Memory B cell (primary cell): ENCODE data around the gene KIRREL3.

ENCODE experiments used
- ATAC-seq: fragments of 150-1000 bp; cut with Tn5 transposase; 2 replicates; pipeline ENCODE4 v1.10.0; 2021; ENCODE audit warnings: low read depth, mild to moderate bottlenecking, moderate library complexity
- DNase-seq, 2 donors: peaks; one replicate each; pipeline ENCODE4 v3.0.0; 2022; ENCODE audit warnings: low spot score in 2 of 2
- H3K27ac Mint-ChIP-seq: one replicate; pipeline ENCODE4 v1.8.0; 2022; ENCODE audit warnings: mild to moderate bottlenecking, moderate library complexity, mixed read lengths
- H3K27me3 Mint-ChIP-seq: one replicate; pipeline ENCODE4 v1.8.0; 2022; ENCODE audit warnings: mixed read lengths
- H3K36me3 Mint-ChIP-seq: one replicate; pipeline ENCODE4 v1.8.0; 2022; ENCODE audit warnings: mild to moderate bottlenecking, mixed read lengths
- H3K4me1 Mint-ChIP-seq: one replicate; pipeline ENCODE4 v1.8.0; 2022; ENCODE audit warnings: mixed read lengths
- H3K4me3 Mint-ChIP-seq: one replicate; pipeline ENCODE4 v1.8.0; 2022; ENCODE audit warnings: mild to moderate bottlenecking, moderate library complexity, mixed read lengths
- H3K9me3 Mint-ChIP-seq: one replicate; pipeline ENCODE4 v1.8.0; 2022; ENCODE audit warnings: mixed read lengths

KIRREL3 gene

GRCh38 chr11:126457817-126458216, 542.8 kb downstream of the KIRREL3 start:
- DNase-seq = no peak
- Mint-ChIP-seq H3K9me3 (no peaks in the 10 kb centered on the region), H3K4me3 (no peak overlapping the region), H3K27me3 (peaks cover 13% of the 10 kb centered on the region), H3K36me3 (no peaks in the 10 kb centered on the region), H3K27ac (no peak overlapping the region), H3K4me1 (peaks cover 2% of the 10 kb centered on the region)
- ATAC-seq = no peak

GRCh38 chr11:126456783-126457542, 543.6 kb downstream of the KIRREL3 start:
- Mint-ChIP-seq H3K27me3 (peaks cover 13% of the 10 kb centered on the region), H3K9me3 (no peaks in the 10 kb centered on the region), H3K27ac (no peak overlapping the region), H3K4me1 (peaks cover 2% of the 10 kb centered on the region), H3K36me3 (no peaks in the 10 kb centered on the region), H3K4me3 (no peak overlapping the region)
- no peak for ATAC-seq
- no peak for DNase-seq

- Mint-ChIP-seq H3K27me3 (peaks cover 13% of the 10 kb centered on the region), H3K4me1 (peaks cover 3% of the 10 kb centered on the region), H3K4me3 (no peak overlapping the region), H3K27ac (no peak overlapping the region), H3K36me3 (no peaks in the 10 kb centered on the region), H3K9me3 (no peaks in the 10 kb centered on the region)
- ATAC-seq (no peak), DNase-seq (no peak)
Measured at GRCh38 chr11:126456089-126456488, 544.5 kb downstream of the KIRREL3 start.

- Mint-ChIP-seq H3K27ac (no peak overlapping the region), H3K36me3 (no peaks in the 10 kb centered on the region), H3K4me1 (peaks cover 5% of the 10 kb centered on the region)
Measured at GRCh38 chr11:126452241-126453101, 548.1 kb downstream of the KIRREL3 start.

GRCh38 chr11:126451211-126451802, 549.3 kb downstream of the KIRREL3 start:
- DNase-seq (no peak), ATAC-seq (no peak)
- H3K9me3 Mint-ChIP-seq = peaks cover 4% of the 10 kb centered on the region
- H3K27ac Mint-ChIP-seq = no peak overlapping the region
- peaks cover 4% of the 10 kb centered on the region for H3K27me3 Mint-ChIP-seq
- H3K36me3 Mint-ChIP-seq = no peaks in the 10 kb centered on the region
- H3K4me1 Mint-ChIP-seq = peaks cover 5% of the 10 kb centered on the region
- no peak overlapping the region for H3K4me3 Mint-ChIP-seq

More at GRCh38 chr11:126452241-126453101, 548.1 kb downstream of the KIRREL3 start:
- DNase-seq (no peak), ATAC-seq (no peak)
- Mint-ChIP-seq H3K27me3 (peaks cover 4% of the 10 kb centered on the region), H3K9me3 (peaks cover 4% of the 10 kb centered on the region), H3K4me3 (no peak overlapping the region)

- Mint-ChIP-seq H3K36me3 (no peaks in the 10 kb centered on the region), H3K4me1 (peaks cover 5% of the 10 kb centered on the region), H3K27me3 (no peaks in the 10 kb centered on the region), H3K27ac (no peak overlapping the region), H3K9me3 (peaks cover 4% of the 10 kb centered on the region), H3K4me3 (no peak overlapping the region)
- ATAC-seq (no peak), DNase-seq (no peak)
Measured at GRCh38 chr11:126450806-126451205, 549.8 kb downstream of the KIRREL3 start.

- Mint-ChIP-seq H3K9me3 (peaks cover 4% of the 10 kb centered on the region), H3K4me3 (no peak overlapping the region), H3K36me3 (no peaks in the 10 kb centered on the region), H3K4me1 (peaks cover 5% of the 10 kb centered on the region), H3K27me3 (no peaks in the 10 kb centered on the region), H3K27ac (no peak overlapping the region)
- no peak for ATAC-seq
- no peak for DNase-seq
Measured at GRCh38 chr11:126450198-126450597, 550.4 kb downstream of the KIRREL3 start.

- Mint-ChIP-seq H3K27ac (no peak overlapping the region), H3K9me3 (peaks cover 4% of the 10 kb centered on the region), H3K4me3 (no peak overlapping the region), H3K4me1 (peaks cover 5% of the 10 kb centered on the region), H3K27me3 (no peaks in the 10 kb centered on the region), H3K36me3 (no peaks in the 10 kb centered on the region)
- ATAC-seq = no peak
- no peak for DNase-seq
Measured at GRCh38 chr11:126446581-126446980, 554.0 kb downstream of the KIRREL3 start.

- DNase-seq (no peak), ATAC-seq (no peak)
- H3K9me3 Mint-ChIP-seq = no peaks in the 10 kb centered on the region
- no peak overlapping the region for H3K4me3 Mint-ChIP-seq
- H3K27ac Mint-ChIP-seq = no peak overlapping the region
- H3K4me1 Mint-ChIP-seq = peaks cover 5% of the 10 kb centered on the region
- H3K27me3 Mint-ChIP-seq = peaks cover 2% of the 10 kb centered on the region
- no peaks in the 10 kb centered on the region for H3K36me3 Mint-ChIP-seq
Measured at GRCh38 chr11:126444072-126444471, 556.5 kb downstream of the KIRREL3 start.

- H3K9me3 Mint-ChIP-seq = no peaks in the 10 kb centered on the region
- H3K4me3 Mint-ChIP-seq = no peak overlapping the region
- H3K27me3 Mint-ChIP-seq = peaks cover 2% of the 10 kb centered on the region
- DNase-seq (no peak), ATAC-seq (no peak)
- H3K27ac Mint-ChIP-seq = no peak overlapping the region
- H3K36me3 Mint-ChIP-seq = no peaks in the 10 kb centered on the region
- H3K4me1 Mint-ChIP-seq = peaks cover 5% of the 10 kb centered on the region
Measured at GRCh38 chr11:126443120-126443519, 557.5 kb downstream of the KIRREL3 start.

- ATAC-seq (peak; percentile 64), DNase-seq (peak; percentile 77 to 82)
- peaks cover 2% of the 10 kb centered on the region for H3K27me3 Mint-ChIP-seq
- H3K9me3 Mint-ChIP-seq = no peaks in the 10 kb centered on the region
- H3K4me3 Mint-ChIP-seq = no peak overlapping the region
- H3K36me3 Mint-ChIP-seq = no peaks in the 10 kb centered on the region
- peaks cover 5% of the 10 kb centered on the region for H3K4me1 Mint-ChIP-seq
- H3K27ac Mint-ChIP-seq = no peak overlapping the region
Measured at GRCh38 chr11:126440792-126441514, 559.6 kb downstream of the KIRREL3 start.

- H3K4me3 Mint-ChIP-seq = no peak overlapping the region
- no peak for DNase-seq
Measured at GRCh38 chr11:126440276-126440675, 560.3 kb downstream of the KIRREL3 start.

GRCh38 chr11:126438691-126439090, 561.9 kb downstream of the KIRREL3 start:
- Mint-ChIP-seq H3K27me3 (peaks cover 2% of the 10 kb centered on the region), H3K9me3 (no peaks in the 10 kb centered on the region), H3K4me3 (no peak overlapping the region), H3K4me1 (peaks cover 5% of the 10 kb centered on the region), H3K36me3 (no peaks in the 10 kb centered on the region), H3K27ac (no peak overlapping the region)
- DNase-seq = no peak
- no peak for ATAC-seq

More at GRCh38 chr11:126440276-126440675, 560.3 kb downstream of the KIRREL3 start:
- Mint-ChIP-seq H3K4me1 (peaks cover 5% of the 10 kb centered on the region), H3K9me3 (no peaks in the 10 kb centered on the region), H3K27ac (no peak overlapping the region), H3K27me3 (peaks cover 2% of the 10 kb centered on the region), H3K36me3 (no peaks in the 10 kb centered on the region)
- no peak for ATAC-seq
